ENCODE measurements around the gene CNOT4.
"Not testable (repeated sequence)": the region's sequence is repeated elsewhere in the genome, so short reads cannot be mapped to it uniquely, and the experiment has no call there.

CNOT4 gene

GRCh38 chr7:135320953-135321352, 188.9 kb downstream of the CNOT4 start:
- not testable (repeated sequence) for DNase-seq

DNA sequence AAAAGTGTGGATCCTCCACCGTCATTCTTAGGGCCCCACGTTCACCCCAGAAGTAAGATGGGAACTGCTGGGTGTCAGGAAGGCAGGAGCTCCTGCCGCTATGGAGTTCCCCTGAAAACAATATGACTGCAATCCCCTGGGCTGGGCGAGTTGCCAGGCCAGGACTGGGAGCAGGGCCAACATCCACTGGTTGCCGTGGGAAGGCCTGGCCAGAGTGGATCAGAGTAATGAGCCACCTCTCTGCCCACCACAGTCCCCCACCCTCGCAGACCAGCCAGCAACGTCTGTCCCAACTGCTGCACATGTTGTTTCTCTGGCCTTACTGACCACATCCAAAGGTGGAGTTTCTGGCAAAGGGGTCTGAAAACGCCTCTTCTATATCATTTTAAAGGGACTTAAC, 189.6 kb downstream of the CNOT4 start:
- DNase-seq: no peak

DNA sequence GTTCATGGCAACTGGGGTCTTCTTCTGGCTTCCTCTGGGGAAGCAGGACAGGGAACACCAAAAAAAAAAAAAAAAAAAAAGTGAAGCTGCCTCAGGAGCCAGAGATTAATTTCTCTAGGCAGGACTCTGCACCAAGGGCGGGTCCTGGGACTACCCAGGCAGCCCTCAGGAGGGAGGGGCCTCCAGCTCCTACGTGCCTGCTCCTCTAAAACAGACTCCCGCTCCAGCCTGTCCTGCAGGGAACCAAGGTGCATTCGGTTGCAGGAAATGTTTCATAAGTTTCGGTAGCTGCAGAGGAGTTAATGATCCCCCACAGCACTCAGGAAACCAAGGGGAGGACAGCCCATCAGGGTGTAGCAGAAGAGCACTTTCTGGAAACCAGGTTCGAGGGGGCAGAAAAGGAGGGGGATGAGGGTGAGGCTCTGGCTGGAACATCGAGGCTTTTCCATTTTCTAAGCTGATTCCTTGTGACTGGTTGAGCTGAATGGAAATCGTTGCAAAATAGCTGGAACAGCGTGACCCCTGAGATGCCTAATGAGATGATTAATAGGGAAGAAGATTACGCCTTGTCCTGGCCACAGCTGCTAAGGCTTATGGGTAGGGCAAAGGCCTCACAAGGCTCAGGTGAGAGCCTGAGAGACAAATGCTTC, 192.1 kb downstream of the CNOT4 start:
- DNase-seq: no peak

DNA sequence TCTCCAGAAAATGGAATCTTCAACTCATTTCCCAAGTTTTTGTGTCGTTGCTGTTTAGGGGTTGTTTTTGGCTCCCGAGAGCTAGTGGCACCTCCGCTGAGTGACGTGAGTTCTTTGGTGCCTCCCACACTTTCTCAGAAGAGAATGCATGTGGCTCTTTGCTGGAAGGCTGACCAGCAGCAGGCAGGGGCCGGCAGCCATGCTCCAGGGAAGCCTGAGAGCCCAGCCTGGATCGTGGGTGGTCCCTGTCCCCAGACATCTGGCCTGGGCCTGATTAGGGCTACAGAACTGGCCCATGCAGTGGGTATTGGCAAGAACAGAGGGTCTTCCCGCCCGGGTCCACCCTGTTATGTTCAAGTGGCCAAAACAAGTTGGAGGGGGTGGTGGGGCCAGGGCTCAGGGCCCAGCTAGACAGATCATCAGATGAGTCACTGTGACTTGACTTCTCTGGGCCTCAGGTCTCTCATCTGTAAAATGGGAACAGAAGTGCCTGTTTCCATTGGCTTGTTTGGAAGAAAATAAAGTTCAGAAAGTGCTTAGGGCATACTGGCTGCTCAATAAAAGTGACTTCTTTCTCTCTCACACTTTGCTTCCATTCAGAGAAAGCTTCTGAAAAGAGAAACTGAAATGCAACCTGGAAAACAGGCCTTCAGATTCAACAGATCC, 193.1 kb downstream of the CNOT4 start:
- DNase-seq: no peak

DNA sequence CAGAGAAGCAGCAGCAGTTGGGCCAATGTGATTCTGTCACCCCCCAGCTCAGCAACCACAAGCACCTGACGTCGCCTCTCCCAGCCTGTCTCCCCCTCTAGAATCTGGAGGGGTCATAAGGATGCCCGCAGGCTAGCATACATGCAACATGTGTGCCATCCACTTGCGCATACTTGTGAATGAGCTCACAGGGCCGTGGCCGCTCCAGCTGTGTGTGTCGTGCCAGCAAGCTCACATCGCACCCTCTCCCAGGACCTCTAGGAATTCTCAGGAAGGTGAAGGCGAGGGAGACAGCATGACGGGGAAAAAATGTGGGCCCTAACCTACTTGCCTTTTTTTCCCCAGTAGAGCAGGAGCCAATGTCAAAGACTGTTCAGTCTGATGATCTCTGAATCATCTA, 195.9 kb downstream of the CNOT4 start:
- DNase-seq: no peak
